Dermis blood vessel endothelial cell (primary cell): ENCODE results near the gene TCF4. TPM values are rescaled to one million over a fixed set of nuclear protein-coding genes. Genes with fewer than 3 reads are reported as not detected.

Experiments
- DNase-seq: peaks from one replicate; pipeline ENCODE4 v3.0.0; 2010
- total RNA-seq: library from RNA; depleted of rRNA; stranded (reverse); fragments of >200 nt; gene quantifications from 2 replicates; pipeline ENCODE4 v1.2.3, GENCODE V29; 2014

TCF4 gene
- total RNA-seq, 1 donor from 2014 or later: 759 TPM

DNA sequence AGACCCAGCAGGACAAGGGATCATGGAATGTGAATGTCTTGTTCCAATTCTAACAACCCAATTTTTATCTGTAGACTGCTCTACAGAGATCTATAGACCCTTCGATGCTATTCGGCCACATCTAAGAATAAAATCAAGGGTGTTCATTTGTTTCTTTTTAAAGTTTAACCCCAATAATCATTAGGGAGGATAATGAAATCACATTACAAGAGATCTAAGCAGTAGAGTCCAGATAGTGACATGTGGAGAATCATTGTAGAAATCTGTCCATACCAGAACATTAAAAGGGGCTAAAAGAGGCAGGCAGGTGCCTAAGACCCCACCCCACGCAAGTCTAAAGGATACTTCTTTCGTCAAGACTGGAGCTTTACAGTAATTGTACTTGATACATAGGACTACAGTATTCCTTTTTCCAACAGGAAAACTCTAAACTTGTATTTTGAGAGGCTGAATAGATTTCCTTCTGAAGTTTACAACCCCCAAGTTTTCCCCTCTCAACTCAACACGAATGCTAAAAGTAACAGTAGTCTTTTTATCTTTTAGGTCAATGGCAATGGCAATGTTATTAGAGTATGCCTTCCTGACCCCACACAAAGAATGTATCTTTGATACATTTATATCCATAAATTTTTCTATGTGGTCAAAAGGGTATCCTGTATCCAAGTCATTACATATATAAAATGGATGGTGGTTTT is 183.7 kb downstream of the TCF4 start:
- DNase-seq: no peak

DNA sequence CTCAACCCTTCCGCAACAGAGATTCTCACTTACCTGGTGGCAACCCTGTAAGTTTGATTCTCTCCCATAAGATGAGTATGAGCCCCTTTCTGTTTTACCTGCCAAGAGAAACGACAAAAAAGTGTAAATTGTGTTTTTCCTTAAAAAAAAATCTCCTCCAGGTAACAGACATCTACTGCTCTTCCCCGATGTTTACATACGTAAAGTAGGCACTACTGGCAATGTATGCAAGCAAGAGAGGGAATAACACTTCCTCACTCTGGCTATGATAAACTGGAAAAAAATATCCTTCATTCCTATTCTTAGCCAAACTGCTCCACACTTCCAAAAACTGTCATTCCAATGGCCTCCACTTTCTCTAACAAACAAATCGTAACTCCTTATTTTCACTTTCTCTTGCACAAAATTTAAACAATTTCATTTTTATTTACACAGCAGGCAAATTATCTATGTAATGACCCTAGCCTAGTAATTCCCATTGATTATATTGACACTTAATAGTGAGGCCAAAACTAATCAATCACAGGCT is 184.5 kb downstream of the TCF4 start:
- DNase-seq: no peak

DNA sequence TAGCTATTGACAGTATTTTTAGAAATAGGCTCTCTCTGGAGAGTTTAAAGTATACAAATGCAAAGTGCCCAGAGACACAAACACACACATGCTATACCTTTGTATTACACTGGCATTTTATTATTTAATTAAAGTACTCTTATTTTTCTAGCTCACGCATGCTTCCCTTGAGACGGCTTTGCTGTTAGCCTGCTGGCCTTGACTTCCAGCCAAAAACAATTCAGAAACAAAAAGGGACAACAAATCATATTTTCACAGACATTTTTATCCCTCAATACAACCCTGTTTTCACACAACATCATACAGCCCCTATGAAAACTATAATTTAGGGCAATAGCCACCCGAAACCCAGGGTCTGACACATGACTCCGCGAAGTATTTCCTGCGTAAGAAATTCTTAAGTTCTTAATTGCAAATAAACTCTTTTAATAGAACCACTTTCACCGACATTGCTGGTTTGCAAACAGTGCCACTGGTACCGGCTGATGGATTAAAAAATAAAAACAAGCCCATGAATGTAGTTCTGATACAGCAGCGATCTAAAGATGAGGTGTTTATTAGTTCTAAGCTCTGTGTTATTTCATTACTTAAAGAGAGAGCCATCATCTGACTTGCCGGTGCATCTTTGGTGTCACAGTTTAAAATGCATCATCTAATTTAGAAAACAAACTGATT is 185.1 kb downstream of the TCF4 start:
- peak; percentile 85 for DNase-seq

DNA sequence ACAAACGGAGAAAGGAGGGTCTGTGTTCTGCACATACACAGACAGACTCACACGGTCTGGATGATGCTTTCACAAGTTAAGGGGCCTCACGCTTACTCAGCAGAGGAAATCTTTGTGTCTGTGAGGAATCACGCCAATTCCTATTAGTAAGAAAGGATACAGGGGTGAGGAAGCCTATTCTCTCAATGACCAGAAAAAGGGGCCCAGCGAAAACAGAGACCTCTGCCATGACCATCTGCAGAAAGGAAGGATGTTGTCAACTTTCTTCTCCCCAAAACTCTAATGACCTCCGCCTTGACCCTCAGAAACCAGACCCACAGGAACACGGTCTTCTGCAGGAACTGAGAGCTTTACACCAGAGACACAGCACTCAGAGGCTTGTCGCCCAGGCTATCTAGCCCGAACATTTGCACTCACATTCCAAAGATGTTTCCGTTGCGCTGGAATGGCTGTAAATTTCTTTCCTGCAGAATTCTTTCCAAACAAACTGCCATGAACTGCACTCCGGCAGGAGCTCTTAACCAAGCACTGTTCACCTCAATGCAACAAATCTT is 186.3 kb downstream of the TCF4 start:
- peak; percentile 96 for DNase-seq

DNA sequence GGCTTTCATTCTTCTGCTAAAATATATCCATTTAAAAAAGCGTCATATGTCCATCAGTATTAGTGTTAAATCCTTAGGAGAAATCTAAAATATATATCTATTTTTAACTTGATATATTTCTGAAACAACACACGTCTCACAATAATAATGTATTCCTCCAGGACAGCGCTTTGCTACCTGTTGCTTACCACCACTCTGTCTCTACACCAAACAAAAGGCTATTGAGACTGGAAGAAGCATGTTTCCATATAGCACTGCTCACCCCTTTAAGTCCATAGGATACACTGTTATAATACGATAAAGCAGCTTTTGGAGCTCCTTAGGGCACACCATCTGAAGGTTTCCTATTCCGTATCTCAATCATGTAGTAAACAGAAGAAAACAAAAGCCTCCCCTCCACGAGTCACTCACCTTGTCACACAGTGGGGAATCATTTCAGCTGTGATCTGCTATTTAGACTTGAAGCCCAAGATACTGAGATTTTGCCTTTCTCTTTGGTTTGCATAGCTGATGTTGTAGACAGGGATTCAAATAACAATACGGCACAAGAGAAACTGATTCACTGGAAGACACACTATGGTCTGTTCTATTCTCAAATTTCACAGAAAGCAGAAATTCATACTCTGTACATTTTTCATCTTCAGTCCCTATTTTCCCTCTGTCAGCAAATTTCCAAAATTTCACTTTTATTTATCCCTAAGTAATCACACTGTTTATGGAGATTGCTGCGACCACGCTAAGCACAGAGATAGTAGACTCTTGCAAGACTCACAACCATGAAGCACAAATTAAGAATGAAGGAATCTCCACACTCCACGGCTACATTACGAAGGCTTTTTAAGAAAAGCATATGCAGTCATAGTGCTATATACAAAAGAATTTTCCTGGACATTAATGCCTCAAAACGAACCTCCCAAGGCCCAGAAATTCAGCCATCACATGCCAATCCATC is 187.1 kb downstream of the TCF4 start:
- DNase-seq: peak; percentile 54

DNA sequence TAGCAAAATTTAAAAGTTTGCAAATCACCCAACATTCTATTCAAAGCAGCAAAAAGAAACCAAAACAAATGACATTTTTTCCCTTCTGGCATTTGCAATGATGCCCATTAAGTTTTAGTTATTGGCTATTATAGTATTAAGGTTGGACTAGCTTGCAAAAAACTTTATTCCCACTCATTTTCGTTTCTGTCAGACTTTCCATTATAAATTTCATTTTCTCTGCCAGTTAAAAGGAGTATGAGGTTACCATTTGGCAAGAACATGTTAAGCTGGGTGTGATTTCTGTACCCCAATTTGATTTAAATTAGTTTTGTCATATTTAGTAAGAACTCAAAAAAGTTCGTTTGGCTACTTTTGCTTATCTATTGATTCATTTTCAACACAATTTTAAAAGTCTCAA is 187.9 kb downstream of the TCF4 start:
- no peak for DNase-seq

DNA sequence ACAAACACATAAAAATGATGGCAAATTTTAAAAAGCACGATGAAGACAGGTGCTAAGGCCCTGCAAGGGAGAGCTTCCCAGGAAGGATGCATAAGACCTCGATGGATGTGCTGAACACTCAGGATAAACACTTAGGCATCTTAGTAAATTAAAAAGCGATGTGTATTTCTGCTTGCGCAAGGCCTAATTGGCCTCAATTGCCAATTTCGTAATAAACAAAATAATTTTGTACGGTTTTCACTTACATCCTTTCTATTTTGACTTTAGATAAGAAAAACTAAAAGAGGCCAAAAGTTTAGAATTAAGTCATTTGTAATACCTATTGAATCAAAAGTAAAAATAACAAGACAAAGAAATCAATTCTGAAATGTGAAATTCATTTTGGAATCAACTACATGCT is 189.1 kb downstream of the TCF4 start:
- DNase-seq: no peak

DNA sequence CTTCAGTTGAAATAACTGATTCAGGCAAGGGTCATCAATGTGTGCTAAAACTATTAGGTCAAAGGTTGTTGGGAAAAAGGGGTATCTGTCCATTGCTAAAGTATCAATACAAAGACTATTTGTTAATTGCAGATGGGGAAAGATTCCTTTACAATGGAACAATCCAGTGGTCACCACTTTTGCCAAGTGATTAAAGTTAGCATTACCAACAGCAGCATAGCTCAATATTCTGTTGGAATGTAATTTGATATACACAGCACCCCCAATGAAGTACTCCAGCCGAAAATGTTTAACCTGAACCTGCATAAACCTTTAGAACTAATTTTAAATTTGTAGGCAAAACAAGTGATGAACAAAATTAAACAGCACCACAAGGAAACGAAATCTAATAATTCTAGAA is 191.0 kb downstream of the TCF4 start:
- no peak for DNase-seq

DNA sequence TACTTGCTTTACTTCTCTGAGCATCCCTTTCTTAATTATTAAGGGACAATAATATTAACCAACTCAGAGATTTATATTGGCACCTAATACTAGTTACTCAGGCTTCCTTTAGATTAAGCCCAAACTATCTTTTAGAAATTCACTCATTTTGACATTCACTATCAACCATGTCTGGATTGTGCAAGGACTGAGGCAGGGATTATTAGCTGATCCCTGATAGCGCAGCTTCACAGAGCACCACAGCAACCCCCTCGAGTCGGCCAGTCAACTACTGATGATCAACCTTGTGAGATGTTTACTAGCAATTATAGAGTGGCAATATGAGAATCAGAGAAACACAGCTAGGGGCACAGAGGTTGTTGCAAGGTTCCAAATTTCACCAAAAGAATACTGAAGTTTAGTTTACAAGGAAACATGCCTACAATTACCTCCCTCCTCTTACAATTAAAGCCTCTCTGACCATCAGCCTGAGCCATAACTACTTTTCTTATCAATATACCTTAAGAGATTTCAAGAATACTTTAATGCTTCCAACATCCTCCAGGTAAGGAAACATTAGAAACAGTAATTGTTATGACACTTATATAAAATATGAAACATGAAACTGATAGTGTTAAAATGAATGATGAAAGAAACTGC is 191.6 kb downstream of the TCF4 start:
- DNase-seq: no peak

DNA sequence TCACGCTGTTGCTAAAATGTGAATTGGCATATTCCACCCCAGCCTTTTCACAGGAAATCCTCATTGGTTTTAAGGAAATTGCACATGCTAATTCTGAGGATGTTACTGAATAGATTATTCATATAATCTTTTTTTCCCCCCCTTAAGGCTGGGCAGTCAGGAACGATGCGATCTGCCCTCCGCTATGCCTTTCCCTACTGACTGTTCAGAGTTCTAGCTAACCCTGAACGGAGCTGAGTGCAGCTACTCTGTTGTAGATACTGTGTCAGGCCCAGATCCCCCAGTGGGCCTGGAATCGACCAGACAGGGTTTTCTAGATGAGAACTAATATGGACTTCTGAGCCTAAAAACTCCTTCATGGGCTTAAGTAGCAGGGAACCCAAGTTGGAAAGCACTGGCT is 192.2 kb downstream of the TCF4 start:
- no peak for DNase-seq

DNA sequence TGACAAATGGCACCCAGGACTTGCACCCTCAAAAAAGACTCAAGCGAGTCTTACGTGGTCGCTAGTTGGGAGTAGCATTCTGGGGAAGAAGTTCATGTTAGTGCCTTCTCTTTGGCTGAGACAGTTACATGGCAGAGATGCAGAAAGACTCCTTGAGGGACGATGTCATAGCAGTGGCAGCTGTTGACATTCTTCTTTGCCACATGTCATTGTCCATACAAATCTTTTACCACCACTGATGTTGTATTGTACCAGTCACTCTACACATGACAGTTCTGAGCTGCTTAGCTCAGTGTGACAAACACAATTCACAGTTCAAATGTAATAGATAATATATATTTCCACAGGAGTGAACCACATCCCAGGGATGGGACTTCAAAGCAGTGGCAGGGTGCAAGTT is 197.1 kb downstream of the TCF4 start:
- no peak for DNase-seq

DNA sequence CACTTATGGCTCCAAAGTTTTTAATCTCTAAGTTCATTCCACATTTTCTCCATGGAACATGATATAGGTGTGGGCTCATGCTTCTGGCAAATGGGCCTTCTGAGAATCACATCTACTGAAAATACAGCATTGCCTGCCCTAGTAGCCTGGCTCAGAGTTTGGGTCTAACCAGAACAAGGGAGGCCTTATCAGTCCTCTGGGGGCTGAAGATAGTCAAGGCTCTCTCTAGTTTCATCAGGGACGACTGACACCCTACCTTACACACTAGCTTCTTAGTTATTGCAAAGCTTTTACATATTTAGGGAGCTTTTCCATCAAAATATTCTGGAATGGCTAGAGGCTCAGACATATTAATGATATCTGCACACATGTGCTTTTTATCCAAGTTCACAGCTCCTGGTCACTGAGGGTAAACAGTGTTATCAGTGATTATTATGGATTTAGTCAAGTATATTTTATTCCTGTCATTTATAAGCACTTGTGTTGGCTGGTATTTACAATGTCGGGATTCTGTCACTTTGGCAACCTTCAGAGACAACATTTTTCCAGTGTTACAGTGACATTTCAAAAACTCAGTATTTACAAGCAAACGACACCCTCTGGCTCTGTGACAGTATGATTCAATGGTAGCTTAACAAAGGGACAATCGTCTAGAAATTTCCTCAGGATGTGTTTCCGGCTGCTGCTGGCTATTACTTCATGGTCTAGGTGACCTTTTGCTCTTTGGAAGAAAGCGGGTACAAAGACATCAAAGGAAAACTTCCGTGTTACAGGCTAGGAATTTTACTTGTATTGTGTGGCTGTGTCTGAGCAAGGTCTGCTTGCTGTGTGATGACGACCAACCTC is 200.6 kb downstream of the TCF4 start:
- DNase-seq: peak; percentile 90

DNA sequence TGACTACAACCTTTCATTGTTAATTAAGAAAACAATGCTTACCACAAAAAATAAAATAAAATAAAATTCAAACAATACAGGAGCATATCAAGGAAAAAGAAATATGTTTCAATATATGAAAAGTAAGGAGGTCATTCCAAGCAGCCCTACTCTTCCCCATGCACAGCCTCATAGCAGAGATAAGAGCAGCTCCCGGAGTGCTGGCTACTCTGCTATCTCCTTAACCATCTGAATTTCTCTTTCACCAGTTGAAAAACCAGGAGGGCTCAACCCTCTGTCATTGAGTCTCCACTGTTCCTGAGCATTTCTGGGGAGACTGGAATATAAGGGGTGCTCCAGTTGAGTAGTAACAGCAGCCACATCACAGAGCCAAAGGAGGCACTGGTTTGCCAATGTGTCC is 201.4 kb downstream of the TCF4 start:
- DNase-seq: no peak

DNA sequence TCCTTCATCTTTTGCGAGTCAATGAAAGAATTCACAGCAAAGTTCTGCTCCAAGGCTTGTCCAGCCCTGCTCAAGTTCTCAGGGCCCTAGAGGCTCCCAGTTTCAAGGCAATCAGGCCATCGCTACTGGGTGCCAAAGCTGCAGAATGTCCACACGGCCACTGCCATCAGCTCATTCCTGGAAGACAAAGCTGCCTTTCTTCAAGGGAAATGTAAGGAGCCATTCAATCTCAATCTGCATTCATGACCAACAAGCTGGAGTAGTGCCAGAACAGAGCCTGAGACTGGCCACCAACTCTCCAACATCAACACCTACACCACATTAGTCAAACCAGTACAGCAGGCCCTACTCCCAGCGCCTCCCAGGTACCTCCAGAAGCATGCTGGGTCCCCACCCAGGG is 202.2 kb downstream of the TCF4 start:
- DNase-seq: peak; percentile 46

DNA sequence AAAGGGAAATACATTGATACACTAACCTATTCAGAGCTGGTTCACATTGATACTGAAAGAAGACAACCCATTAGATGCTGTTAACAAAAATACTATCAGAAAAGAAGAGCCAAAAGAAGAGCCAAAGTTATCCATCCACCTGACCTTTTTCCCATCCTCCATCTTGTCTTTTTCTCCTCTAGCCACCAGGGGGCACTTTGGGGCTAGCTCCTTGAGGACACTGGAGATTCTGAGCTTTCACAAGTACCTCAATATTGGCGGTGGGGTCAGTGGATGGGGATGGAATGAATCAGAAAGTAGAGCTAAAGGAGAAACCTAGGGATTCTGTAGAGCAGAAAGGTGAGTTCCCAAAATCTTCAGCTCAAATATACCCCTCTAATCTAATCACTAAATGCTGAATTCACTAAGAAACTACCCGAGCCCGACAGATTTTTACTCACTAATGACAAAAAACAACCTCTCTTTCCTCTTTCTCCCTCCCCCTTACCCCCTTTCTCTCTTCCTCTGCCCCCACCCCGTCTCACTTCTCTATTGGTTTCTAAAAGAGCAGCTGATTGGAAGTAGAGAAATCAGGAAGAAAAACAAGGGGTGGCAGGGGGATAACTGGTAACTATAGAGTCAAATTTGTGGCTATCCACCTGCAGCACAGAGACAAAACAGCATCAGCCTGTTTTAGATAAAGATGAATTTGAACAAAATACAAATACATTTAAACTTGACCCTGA is 203.3 kb downstream of the TCF4 start:
- DNase-seq: peak; percentile 80

DNA sequence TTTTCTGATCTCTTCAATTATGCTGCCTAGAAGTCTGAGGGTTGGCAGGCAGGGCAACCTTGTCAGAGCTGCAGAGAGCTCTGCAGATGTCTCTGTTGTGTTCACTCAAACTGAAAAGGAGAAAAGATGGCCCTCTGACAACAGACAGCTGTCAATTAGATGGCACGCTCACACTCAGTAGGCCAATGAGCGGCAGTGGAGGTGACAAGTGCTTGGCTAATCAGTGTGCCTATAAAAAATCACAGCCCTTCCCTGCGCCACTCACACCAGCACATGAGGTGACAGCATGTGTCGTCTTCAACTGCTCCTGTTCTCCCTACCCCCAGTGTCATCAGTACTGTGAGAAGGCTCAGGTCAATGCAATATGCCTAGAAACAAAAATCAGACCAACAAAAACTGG is 203.9 kb downstream of the TCF4 start:
- DNase-seq: no peak

DNA sequence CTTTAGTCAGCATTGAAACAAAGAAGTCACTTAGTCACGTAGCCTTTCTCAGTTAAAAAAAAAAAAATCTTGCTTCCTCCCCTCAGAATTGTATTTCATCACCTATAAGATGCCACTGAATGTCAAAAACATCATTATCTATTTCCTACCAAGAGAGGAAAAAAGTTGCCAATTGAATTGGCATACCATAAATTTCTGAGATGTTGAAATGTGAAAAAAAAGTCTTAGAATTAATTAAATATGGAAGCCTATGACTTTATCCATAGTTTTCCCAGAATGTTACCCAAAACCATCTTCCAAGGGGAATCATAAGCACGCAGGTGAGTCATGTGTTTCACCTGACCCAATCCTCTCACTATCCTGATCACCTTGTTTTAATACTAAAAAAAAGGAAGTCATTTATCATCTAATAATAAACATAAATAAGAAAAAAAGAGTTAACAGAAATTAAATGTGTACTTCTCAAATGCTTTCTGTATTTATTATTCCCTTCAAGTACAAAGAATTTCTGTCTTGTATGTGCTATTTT is 205.7 kb downstream of the TCF4 start:
- DNase-seq: no peak

DNA sequence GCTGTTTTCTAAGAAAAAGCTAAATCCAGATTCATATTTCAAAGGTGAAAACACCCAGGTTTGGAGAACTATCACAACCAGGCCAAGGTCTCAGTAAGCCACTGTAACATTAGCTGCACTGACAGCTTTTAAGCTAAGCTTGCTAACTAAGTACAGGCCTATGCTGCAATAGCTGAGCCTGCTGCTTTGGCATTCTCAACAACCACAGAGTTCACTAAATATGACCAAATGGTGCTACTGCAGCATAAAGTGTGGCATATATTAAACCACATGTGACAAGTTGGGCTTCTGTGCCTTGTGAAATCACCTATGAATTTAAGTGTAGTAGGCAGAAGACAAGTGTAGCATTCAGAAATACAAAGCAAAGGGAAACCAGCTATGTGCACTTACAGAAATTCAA is 206.7 kb downstream of the TCF4 start:
- DNase-seq: no peak

DNA sequence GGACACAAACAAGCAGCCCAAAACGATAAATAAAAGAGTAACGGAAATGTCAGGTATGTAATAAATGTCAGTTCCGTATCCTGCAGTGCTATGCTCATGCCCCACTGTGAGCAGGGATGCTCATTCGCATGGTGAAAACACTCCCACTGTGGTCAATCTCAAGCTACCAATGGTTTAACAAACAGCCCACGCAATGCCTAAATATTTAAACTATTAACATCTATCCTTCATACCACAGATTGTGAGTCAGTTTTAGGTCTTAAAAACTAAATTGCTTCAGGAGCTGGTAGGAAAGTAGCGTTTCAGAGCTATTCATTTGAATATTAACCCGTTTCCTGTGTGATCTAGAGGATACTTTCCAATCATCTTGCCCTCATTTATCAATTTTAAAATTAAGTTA is 207.4 kb downstream of the TCF4 start:
- DNase-seq: no peak

DNA sequence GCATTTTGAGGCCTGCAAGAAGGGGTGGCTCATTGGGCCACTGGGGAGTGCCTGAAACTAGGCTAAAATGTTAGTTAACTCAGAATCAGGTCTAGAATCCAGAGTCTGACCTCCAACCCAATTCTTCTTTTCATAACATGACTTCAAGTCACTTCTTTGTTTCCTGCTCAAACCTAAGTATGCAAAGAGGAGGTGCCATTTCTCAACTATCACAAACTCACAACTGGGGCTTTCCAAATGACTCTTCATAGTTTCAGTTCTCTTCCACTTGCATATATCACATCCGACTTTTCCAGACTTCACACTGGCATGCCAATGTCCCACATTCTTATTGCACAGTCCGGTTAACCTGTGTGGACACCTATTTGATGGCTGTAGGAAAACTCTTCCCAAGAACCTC is 211.6 kb downstream of the TCF4 start:
- DNase-seq: no peak
